GM12891 (cell line): ENCODE data around the gene TEAD1.

ENCODE experiments used
- DNase-seq: peaks from one replicate; pipeline ENCODE4 v3.0.0; 2011; ENCODE audit warnings: low spot score; ENCODE audit not compliant: insufficient read length
- FAIRE-seq: peaks from 2 replicates; lab custom pipeline; 2011; peaks lifted over from hg19 to GRCh38; lab: Jason Lieb, UNC
- PAX5 ChIP-seq: IDR thresholded peaks from 2 replicates; pipeline ENCODE4 v1.6.1; 2011; ENCODE audit warnings: low read length, moderate library complexity, mild to moderate bottlenecking; ENCODE audit not compliant: insufficient read depth, severe bottlenecking
- POLR2A ChIP-seq: IDR thresholded peaks from 2 replicates; pipeline ENCODE4 v1.6.1; 2011; ENCODE audit warnings: low read depth, low read length, control low read depth
- POLR2AphosphoS5 ChIP-seq: IDR thresholded peaks from 2 replicates; pipeline ENCODE4 v1.6.1; 2011; ENCODE audit warnings: low read depth, low read length, control low read depth
- POU2F2 ChIP-seq: IDR thresholded peaks from 2 replicates; pipeline ENCODE4 v1.6.1; 2011; ENCODE audit warnings: low read depth, mild to moderate bottlenecking, control low read depth, low read length, moderate library complexity
- SPI1 ChIP-seq: IDR thresholded peaks from 2 replicates; pipeline ENCODE4 v1.6.1; 2011; ENCODE audit warnings: low read depth, low read length, control low read depth
- TAF1 ChIP-seq: IDR thresholded peaks from 2 replicates; pipeline ENCODE4 v1.6.1; 2011; ENCODE audit warnings: low read depth, low read length, control low read depth

The TEAD1 gene

GRCh38 chr11:12698048-12698447 lies 23.8 kb downstream of the TEAD1 start:
- no peak for DNase-seq
- FAIRE-seq, result no peak
- TF ChIP-seq POU2F2, result no peak
- no peak for TF ChIP-seq SPI1
- TF ChIP-seq POLR2AphosphoS5, result no peak
- no peak for TF ChIP-seq PAX5
- TF ChIP-seq TAF1, result no peak
- no peak for TF ChIP-seq POLR2A

GRCh38 chr11:12701811-12702592 lies 27.8 kb downstream of the TEAD1 start:
- TF ChIP-seq POLR2A, result no peak
- TF ChIP-seq TAF1, result no peak
- no peak for TF ChIP-seq POLR2AphosphoS5
- no peak for TF ChIP-seq PAX5
- no peak for TF ChIP-seq POU2F2
- no peak for TF ChIP-seq SPI1
- no peak for DNase-seq
- FAIRE-seq, result no peak

- DNase-seq (no peak), FAIRE-seq (no peak)
- no peak for TF ChIP-seq POLR2A
- TF ChIP-seq POLR2AphosphoS5, result no peak
- no peak for TF ChIP-seq PAX5
- no peak for TF ChIP-seq SPI1
- no peak for TF ChIP-seq TAF1
- no peak for TF ChIP-seq POU2F2
These were observed 28.8 kb downstream of the TEAD1 start for GRCh38 chr11:12702999-12703453.

GRCh38 chr11:12704049-12704448 lies 29.8 kb downstream of the TEAD1 start:
- no peak for FAIRE-seq

GRCh38 chr11:12705874-12706273 lies 31.7 kb downstream of the TEAD1 start:
- no peak for TF ChIP-seq SPI1
- no peak for TF ChIP-seq TAF1
- no peak for TF ChIP-seq PAX5
- no peak for TF ChIP-seq POLR2A
- no peak for TF ChIP-seq POU2F2
- TF ChIP-seq POLR2AphosphoS5, result no peak
- DNase-seq (no peak), FAIRE-seq (no peak)

More at GRCh38 chr11:12704049-12704448, 29.8 kb downstream of the TEAD1 start:
- no peak for TF ChIP-seq POLR2A
- no peak for TF ChIP-seq POU2F2
- no peak for TF ChIP-seq SPI1
- TF ChIP-seq TAF1, result no peak
- no peak for TF ChIP-seq POLR2AphosphoS5
- TF ChIP-seq PAX5, result no peak
- DNase-seq, result no peak

- TF ChIP-seq TAF1, result no peak
- TF ChIP-seq POU2F2, result no peak
- no peak for TF ChIP-seq SPI1
- TF ChIP-seq PAX5, result no peak
- no peak for TF ChIP-seq POLR2A
- TF ChIP-seq POLR2AphosphoS5, result no peak
- DNase-seq (no peak), FAIRE-seq (no peak)
These were observed 32.6 kb downstream of the TEAD1 start for GRCh38 chr11:12706545-12707499.

- no peak for TF ChIP-seq POLR2AphosphoS5
- TF ChIP-seq POLR2A, result no peak
- no peak for TF ChIP-seq POU2F2
- no peak for TF ChIP-seq SPI1
- no peak for TF ChIP-seq TAF1
- no peak for TF ChIP-seq PAX5
These were observed 33.3 kb downstream of the TEAD1 start for GRCh38 chr11:12707500-12707880.

GRCh38 chr11:12711496-12711895 lies 37.3 kb downstream of the TEAD1 start:
- no peak for DNase-seq
- FAIRE-seq, result no peak
- TF ChIP-seq TAF1 (no peak), POLR2AphosphoS5 (no peak), POU2F2 (no peak), PAX5 (no peak), SPI1 (no peak), POLR2A (no peak)

More at GRCh38 chr11:12707500-12707880, 33.3 kb downstream of the TEAD1 start:
- DNase-seq (no peak), FAIRE-seq (no peak)

GRCh38 chr11:12712132-12712531 lies 37.9 kb downstream of the TEAD1 start:
- TF ChIP-seq PAX5, result no peak
- no peak for TF ChIP-seq TAF1
- no peak for TF ChIP-seq POLR2A
- no peak for TF ChIP-seq POU2F2
- TF ChIP-seq SPI1, result no peak
- no peak for TF ChIP-seq POLR2AphosphoS5
- DNase-seq (no peak), FAIRE-seq (no peak)
